Measurements from ENCODE around the gene NR1H3. TPM values are rescaled to one million over a fixed set of nuclear protein-coding genes. Genes with fewer than 3 reads are reported as not detected.

Gene NR1H3
- total and polyA plus RNA-seq, 2 of the 4 experiments (the other 2 are of a cell fraction): 9.1 to 13.6 TPM

- H4K20me1 ChIP-seq (ENCODE audit: insufficient read depth, low read length): no peaks in the 10 kb centered on the region
- H3K9ac ChIP-seq (ENCODE audit: low read depth, low read length): no peak overlapping the region
- H3K36me3 ChIP-seq (ENCODE audit: control insufficient read depth, insufficient read depth, low read length): peaks cover 31% of the 10 kb centered on the region
- H3K14ac ChIP-seq (replicated peaks; ENCODE audit: low read depth, low read length): no peak overlapping the region
- no peak overlapping the region for H3K18ac ChIP-seq (ENCODE audit: low read depth, low read length)
- no TSS peak for BruUV-seq (replicated peaks)
- no peak overlapping the region for H4K91ac ChIP-seq (ENCODE audit: insufficient read depth, low read depth, low read length)
- H2AK9ac ChIP-seq (replicated peaks; ENCODE audit: low read depth, low read length, poor library complexity): no peak overlapping the region
- H4K8ac ChIP-seq (ENCODE audit: low read depth in 2 of 2, low read length in 2 of 2): no peak overlapping the region
- no peaks in the 10 kb centered on the region for H3K27me3 ChIP-seq (ENCODE audit: control insufficient read depth, insufficient read depth, low read length)
- H2AFZ ChIP-seq (replicated peaks; ENCODE audit: low read length, poor library complexity): no peak overlapping the region
- H2BK20ac ChIP-seq (ENCODE audit: low read depth, low read length): no peak overlapping the region
- CTCF ChIA-PET: no interaction called here
- H3K79me1 ChIP-seq (ENCODE audit: low read depth in 1 of 2, low read length in 2 of 2): 0 out of 4 replicates have a peak, but pooled peaks cover 0 to 4% of the 10 kb centered on the region in 2 experiments
- H3K9me3 ChIP-seq (ENCODE audit: control insufficient read depth, insufficient read depth, low read length): peaks cover 5% of the 10 kb centered on the region
- DNase-seq (no peak), ATAC-seq (ENCODE audit: low read depth) (no peak)
- no peak overlapping the region for H3K4ac ChIP-seq (ENCODE audit: low read depth, low read length)
- no peak overlapping the region for H3K56ac ChIP-seq (ENCODE audit: extremely low read depth, insufficient read depth, low read length)
- H3K4me3 ChIP-seq (ENCODE audit: insufficient read depth, low read depth, low read length): no peak overlapping the region
- H3K9me1 ChIP-seq (ENCODE audit: insufficient read depth, low read length): no peaks in the 10 kb centered on the region
- TF ChIP-seq MXI1 (IDR thresholded peaks at IDR 0.05; ENCODE audit: borderline replicate concordance, low read depth, low read length) (no peak), BHLHE40 (IDR thresholded peaks at IDR 0.05; ENCODE audit: low read depth, low read length) (no peak), CEBPB (IDR thresholded peaks at IDR 0.05; ENCODE audit: low read depth, low read length) (no peak), RFX5 (IDR thresholded peaks at IDR 0.05; ENCODE audit: low read depth, low read length) (no peak), MAFK (IDR thresholded peaks at IDR 0.05; ENCODE audit: low read depth, low read length) (no peak), CTCF (conservative IDR thresholded peaks at IDR 0.05; ENCODE audit: low read depth, low read length) (no peak), RCOR1 (IDR thresholded peaks at IDR 0.05; ENCODE audit: insufficient replicate concordance, low read length) (no peak), NFE2L2 (IDR thresholded peaks at IDR 0.05; ENCODE audit: low read depth, low read length) (no peak), USF2 (IDR thresholded peaks at IDR 0.05; ENCODE audit: low read depth, low read length) (no peak), RAD21 (IDR thresholded peaks at IDR 0.05; ENCODE audit: low read length) (no peak), CHD1 (IDR thresholded peaks at IDR 0.05; ENCODE audit: low read depth, low read length) (no peak), MAZ (IDR thresholded peaks at IDR 0.05; ENCODE audit: borderline replicate concordance, low read depth, low read length) (no peak), POLR2A (IDR thresholded peaks at IDR 0.05; ENCODE audit: low read depth, low read length) (no peak), SMC3 (IDR thresholded peaks at IDR 0.05; ENCODE audit: low read depth, low read length) (no peak), ELK1 (IDR thresholded peaks at IDR 0.05; ENCODE audit: borderline replicate concordance, low read depth, low read length) (no peak)
- H2BK120ac ChIP-seq (ENCODE audit: low read depth, low read length): no peak overlapping the region
- in situ Hi-C loops (cut with MboI; ENCODE audit: low sequenced_read_pairs): no loop called here
- intact Hi-C loops (cut with micrococcal nuclease): no loop called here
- WGBS, 2 experiments (ENCODE audit: extremely low coverage in 2 of 2, insufficient read length in 1 of 2): no CpG with 5 or more reads among the region's 3 CpGs
- dilution Hi-C loops (cut with HindIII; ENCODE audit: low sequenced_read_pairs, unreplicated experiment): no loop called here
- no peak overlapping the region for H3K23ac ChIP-seq (ENCODE audit: low read depth, low read length)
- H2BK15ac ChIP-seq (ENCODE audit: low read depth, low read length): no peak overlapping the region
- H3K4me2 ChIP-seq (ENCODE audit: low read depth, low read length): no peak overlapping the region
- no peak overlapping the region for H3K27ac ChIP-seq (ENCODE audit: insufficient read depth, low read length)
- H3K4me1 ChIP-seq (ENCODE audit: control insufficient read depth, insufficient read depth, low read length): no peaks in the 10 kb centered on the region
- no peak overlapping the region for H2AK5ac ChIP-seq (ENCODE audit: low read depth, low read length)
- H2BK5ac ChIP-seq (ENCODE audit: low read depth, low read length, poor library complexity, severe bottlenecking): no peak overlapping the region
- H4K5ac ChIP-seq (ENCODE audit: low read depth, low read length): no peak overlapping the region
- POLR2A ChIA-PET (ENCODE audit: unreplicated experiment): no interaction called here
Observed at GRCh38 chr11:47299078-47299477, 41.3 kb downstream of the NR1H3 start.
